HCEC 1CT (cell line): Measurements from ENCODE around the gene RAB4A.

Experiments used
- DNase-seq: peaks from one replicate; pipeline ENCODE4 v3.0.0-alpha.2; 2017

Gene RAB4A

GRCh38 chr1:229247871-229248270 is 23.0 kb upstream of the RAB4A start:
- no peak for DNase-seq

DNA sequence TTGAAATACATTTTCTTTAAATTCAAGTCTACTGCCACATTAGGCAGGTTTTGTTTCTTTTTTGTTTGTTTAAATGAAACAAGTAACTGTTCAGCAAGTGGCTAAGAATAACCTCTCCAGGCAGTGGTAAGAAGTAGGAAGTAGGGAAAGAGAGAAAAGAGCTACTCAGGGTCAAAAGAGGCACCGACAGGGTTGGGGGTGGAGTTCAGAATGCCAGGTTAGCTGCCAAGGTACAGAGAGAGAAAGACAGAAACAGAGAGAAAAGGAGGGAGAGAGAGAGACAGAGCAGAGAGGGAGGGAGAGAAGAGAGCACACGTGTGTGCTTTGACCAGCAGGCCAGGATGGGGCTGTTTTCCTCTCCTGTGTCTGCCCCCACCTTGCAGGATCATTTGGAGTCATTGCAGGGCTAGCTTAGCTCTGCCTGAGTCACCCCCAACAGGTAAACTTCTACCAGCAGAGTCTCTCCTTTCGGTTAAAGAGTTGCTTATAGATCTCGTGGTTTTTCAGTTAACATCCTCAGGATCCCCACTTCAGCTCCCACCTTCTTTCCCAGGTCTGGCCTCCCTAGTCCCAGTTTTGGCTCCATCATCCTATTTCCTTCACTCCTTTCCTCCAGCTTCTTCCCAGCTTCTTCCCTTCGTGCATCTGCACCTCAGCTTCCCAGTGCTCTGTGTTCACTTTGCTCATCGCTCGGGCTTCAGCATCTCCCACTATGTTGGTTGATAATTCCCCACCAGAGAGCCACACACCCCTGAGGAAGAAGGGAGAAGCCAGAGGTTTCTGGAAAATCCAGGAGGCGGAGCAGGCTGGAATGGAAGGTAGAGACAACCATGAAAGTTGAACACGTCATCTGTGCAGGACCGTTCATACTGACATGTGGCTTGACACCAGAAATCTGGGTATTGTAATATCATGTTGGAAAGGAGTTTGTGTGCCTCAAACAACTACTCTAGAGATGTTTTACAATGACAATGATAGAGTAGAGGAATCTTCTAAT is 21.8 kb upstream of the RAB4A start:
- no peak for DNase-seq

DNA sequence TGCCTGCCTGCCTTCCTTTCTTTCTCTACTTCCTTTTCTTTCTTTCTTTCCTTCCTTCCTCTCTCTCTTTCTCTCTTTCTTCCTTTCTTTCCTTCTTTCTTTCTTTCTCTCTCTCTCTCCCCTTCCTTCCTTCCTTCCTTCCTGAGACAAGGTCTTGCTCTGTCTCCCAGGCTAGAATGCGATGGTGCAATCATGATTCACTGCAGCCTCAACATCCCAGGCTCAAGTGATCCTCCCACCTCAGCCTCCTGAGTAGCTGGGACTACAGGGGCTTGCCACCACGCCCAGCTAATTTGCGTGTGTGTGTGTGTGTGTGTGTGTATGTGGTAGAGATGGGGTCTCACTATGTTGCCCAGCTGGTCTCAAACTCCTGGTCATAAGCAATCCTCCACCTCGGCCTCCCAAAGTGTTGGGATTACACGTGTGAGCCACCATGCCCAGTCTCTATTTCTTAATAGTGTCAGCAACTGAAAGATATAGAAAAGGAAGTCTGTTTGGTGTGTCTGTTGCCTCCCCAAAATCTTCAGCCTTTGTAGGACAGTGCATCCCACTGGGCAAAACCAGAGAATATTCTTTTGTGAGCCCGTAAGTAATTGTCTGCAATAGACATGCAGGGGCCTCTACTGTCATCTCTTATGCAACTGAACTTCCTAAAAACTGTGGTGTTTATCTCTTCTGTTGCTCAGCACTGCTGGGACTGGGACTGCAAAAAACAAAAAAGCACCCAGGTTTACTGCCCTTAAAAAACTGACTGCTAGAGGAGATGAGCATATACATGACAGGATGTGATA is 20.9 kb upstream of the RAB4A start:
- no peak for DNase-seq

DNA sequence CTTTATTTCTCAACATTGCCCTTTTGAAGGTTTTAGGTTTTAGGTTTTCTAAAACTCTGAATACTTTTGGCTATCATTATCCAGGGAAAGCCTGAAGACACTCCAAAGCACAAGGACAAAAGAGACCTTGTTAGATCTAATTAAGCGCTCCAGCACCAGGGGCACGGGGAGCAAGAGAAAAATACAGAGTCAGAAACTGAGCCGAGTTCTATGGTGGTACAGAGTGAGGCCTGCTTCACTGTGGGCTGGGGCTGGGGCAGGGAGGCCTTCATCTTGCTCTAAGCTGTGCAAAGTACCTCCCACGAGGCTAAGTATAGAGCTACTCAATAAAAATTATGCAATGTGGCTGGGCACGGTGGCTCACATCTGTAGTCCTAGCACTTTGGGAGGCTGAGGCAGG is 19.7 kb upstream of the RAB4A start:
- DNase-seq: no peak

DNA sequence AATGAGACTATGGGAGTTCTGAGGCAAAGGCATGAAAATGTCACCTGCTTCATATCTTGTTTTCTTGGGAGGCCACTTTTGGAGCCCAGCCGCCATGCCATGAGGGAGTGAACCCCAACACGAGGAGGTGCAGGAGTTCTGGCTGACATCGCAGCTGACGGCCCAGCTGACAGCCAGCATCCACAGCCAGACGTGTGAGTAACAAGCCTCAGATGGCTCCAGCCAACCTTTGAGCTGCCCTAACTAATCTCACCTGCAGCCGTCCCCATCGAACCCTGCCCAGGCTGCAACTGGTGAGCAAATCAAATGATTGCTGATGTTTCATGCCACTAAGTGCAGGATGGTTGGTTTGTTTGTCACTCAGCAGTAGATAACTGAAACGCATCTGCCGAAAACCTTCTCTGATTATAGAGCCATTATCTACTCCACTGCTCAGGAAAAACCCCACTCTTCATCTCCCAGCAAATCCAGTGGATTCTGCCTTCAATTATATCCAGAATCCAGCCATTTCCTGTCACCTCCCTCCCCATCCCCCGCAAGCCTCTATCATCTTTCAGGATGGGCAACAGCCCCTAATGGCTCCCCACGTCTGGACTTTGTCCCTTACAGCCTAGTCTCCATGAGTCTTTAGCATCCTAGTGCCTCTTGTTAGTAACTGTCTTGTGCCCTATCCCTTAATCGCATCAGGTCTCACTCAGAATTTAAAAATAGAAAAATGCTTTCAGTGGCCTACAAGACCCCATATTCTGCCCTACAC is 18.5 kb upstream of the RAB4A start:
- no peak for DNase-seq

- peak; percentile 34 for DNase-seq
Measured at GRCh38 chr1:229253151-229253974, 17.5 kb upstream of the RAB4A start.

- DNase-seq: no peak
Measured at GRCh38 chr1:229254910-229255541, 15.9 kb upstream of the RAB4A start.

- peak; percentile 66 for DNase-seq
Measured at GRCh38 chr1:229258031-229258756, 12.7 kb upstream of the RAB4A start.

GRCh38 chr1:229258757-229259060 is 12.2 kb upstream of the RAB4A start:
- no peak for DNase-seq

DNA sequence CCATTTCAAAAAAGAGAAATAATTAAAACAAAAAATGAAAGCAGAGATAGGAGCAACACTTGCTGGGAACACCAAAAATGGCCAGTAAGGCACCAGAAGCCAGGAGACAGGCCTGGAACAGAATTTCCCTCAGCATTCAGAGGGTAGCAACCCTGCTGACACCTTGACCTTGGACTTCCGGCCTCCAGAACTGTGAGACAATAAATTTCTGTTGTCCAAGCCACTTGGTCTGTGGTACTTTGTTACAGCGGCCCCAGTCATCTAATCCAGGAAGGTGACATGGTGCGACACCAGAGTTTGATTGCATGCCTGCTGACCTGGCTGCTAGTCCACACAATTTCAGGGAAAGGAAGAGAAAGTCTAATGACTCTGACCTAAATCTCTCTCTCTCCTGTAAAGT is 10.6 kb upstream of the RAB4A start:
- DNase-seq: no peak

- no peak for DNase-seq
Measured at GRCh38 chr1:229262239-229262638, 8.7 kb upstream of the RAB4A start.

GRCh38 chr1:229263254-229263653 is 7.7 kb upstream of the RAB4A start:
- no peak for DNase-seq

- DNase-seq: no peak
Measured at GRCh38 chr1:229264068-229264467, 6.8 kb upstream of the RAB4A start.

DNA sequence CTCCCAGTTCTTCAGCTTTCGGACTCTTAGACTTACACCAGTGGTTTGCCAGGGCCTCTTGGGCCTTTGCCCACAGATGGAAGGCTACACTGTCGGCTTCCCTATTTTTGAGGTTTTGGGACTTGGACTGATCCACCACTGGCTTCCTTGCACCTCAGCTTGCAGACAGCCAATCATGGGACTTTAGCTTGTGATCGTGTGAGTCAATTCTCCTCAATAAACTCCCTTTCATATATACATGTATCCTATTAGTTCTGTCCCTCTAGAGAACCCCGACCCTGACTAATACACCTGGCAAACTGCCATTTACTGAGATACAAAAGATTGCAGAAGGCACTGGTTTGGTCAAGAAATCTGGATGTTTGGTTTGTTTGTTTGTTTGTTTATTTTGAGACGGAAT is 6.4 kb upstream of the RAB4A start:
- DNase-seq: no peak

GRCh38 chr1:229266274-229266673 is 4.6 kb upstream of the RAB4A start:
- no peak for DNase-seq

GRCh38 chr1:229266832-229267500 is 3.9 kb upstream of the RAB4A start:
- DNase-seq: no peak

GRCh38 chr1:229268505-229268904 is 2.4 kb upstream of the RAB4A start:
- DNase-seq: no peak

GRCh38 chr1:229271448-229272159 is 693 bp downstream of the RAB4A start:
- peak; percentile 37 for DNase-seq

GRCh38 chr1:229272164-229273158 is 1.6 kb downstream of the RAB4A start:
- no peak for DNase-seq
